Fibroblast of lung (primary cell): ENCODE measurements around the gene TARS1.

Experiments used
- EZH2 ChIP-seq: IDR thresholded peaks from 2 replicates; pipeline ENCODE4 v1.5.1; 2012; ENCODE audit warnings: low read length, control low read depth, mild to moderate bottlenecking; ENCODE audit errors: missing control alignments
- TF ChIP-seq, protein P1 (sequence below), 2 donors: IDR thresholded peaks in 1 of 2; conservative IDR thresholded peaks in 1 of 2; 1 replicate in 1 of 2; 2 replicates in 1 of 2; pipeline ENCODE4 v1.5.1; 2011 to 2012; ENCODE audit warnings: low read length in 2 of 2, control low read depth in 1 of 2, inconsistent platforms in 1 of 2, low read depth in 1 of 2, mild to moderate bottlenecking in 1 of 2

DNA sequence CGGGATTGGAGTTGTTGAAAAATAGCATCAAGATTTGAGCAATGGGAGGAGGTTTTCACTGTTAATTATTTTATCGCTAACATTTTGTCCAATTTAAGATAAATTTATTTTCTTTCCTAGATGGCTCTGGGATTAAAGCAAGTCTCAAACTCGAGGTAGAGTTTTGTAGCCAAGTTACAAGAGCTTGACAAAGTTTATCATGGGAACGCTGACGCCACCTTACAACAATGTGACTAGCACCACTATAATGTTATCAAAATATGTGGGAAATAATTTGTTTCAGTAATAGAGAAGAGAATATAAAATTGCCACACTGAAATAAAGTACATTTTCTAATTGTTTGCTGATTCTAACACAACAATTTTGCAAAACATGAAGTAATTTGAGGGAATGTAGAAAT lies 19.8 kb upstream of the TARS1 start:
- TF ChIP-seq, protein P1, sequence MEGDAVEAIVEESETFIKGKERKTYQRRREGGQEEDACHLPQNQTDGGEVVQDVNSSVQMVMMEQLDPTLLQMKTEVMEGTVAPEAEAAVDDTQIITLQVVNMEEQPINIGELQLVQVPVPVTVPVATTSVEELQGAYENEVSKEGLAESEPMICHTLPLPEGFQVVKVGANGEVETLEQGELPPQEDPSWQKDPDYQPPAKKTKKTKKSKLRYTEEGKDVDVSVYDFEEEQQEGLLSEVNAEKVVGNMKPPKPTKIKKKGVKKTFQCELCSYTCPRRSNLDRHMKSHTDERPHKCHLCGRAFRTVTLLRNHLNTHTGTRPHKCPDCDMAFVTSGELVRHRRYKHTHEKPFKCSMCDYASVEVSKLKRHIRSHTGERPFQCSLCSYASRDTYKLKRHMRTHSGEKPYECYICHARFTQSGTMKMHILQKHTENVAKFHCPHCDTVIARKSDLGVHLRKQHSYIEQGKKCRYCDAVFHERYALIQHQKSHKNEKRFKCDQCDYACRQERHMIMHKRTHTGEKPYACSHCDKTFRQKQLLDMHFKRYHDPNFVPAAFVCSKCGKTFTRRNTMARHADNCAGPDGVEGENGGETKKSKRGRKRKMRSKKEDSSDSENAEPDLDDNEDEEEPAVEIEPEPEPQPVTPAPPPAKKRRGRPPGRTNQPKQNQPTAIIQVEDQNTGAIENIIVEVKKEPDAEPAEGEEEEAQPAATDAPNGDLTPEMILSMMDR (conservative IDR thresholded peaks at IDR 0.05 in 1 of 2, IDR thresholded peaks at IDR 0.05 in 1 of 2; ENCODE audit: low read depth in 1 of 2, low read length in 2 of 2): no peak
- TF ChIP-seq EZH2: no peak
